ENCODE results near the gene ROR1. TPM values are rescaled to one million over a fixed set of nuclear protein-coding genes. Genes with fewer than 3 reads are reported as not detected.
A peak's percentile ranks its signal among the peaks of the same experiment; 100 is the strongest.

ROR1 gene
- polyA plus RNA-seq, 1 of the 3 experiments (the other 2 are of a cell fraction): 4.0 TPM

- TF ChIP-seq PBX3 (IDR thresholded peaks at IDR 0.05): no peak
These were observed 127.3 kb downstream of the ROR1 start (continued) for GRCh38 chr1:63901094-63901493.

- CTCF ChIA-PET: interaction anchor here (0.7 to 2.8 kb wide), 4 partner anchors 12 to 211 kb away, joined by 3 to 11 read pairs (median 7); no protein-coding TSS in a partner anchor
- TF ChIP-seq USF1 (IDR thresholded peaks at IDR 0.05; ENCODE audit: borderline replicate concordance, low read depth) (peak; percentile 64; the same call in 1 of the 2 replicates), SMC3 (IDR thresholded peaks at IDR 0.05; ENCODE audit: low read depth, low read length) (no peak)
- Histone ChIP-seq H3K27ac (ENCODE audit: low read depth in 2 of 2, low read length in 1 of 2) (no peak overlapping the region), H3K27me3 (ENCODE audit: insufficient read depth) (no peaks in the 10 kb centered on the region), H3K4me3 (ENCODE audit: low read depth in 2 of 2, low read length in 1 of 2) (no peak overlapping the region), H3K9me2 (no peaks in the 10 kb centered on the region), H3K4me2 (no peak overlapping the region), H3K36me3 (replicated peaks in 1 of 2; ENCODE audit: control insufficient read depth in 1 of 2, insufficient read depth in 2 of 2, low read length in 1 of 2) (no peaks in the 10 kb centered on the region), H3K9me3 (no peaks in the 10 kb centered on the region), H3K4me1 (ENCODE audit: control insufficient read depth in 1 of 2, insufficient read depth in 2 of 2, low read depth in 1 of 2, low read length in 1 of 2) (peaks cover 0 to 13% of the 10 kb centered on the region in 2 experiments; a peak in 2 of 4 replicates), H3K79me2 (ENCODE audit: insufficient read depth) (no peaks in the 10 kb centered on the region), H3K9ac (no peak overlapping the region), H3F3A (replicated peaks; ENCODE audit: insufficient read depth) (no peaks in the 10 kb centered on the region), H4K20me1 (ENCODE audit: insufficient read depth) (no peaks in the 10 kb centered on the region), H2AFZ (ENCODE audit: low read depth) (no peak overlapping the region)
- POLR2A ChIA-PET: no interaction called here
- no peak for DNase-seq
- WGBS (ENCODE audit: low lambda C conversion rate): 63% methylated on average over 4 of the region's 4 CpGs
These were observed 129.2 kb downstream of the ROR1 start for GRCh38 chr1:63902844-63903589.

- 81% methylated on average over 5 of the region's 5 CpGs for WGBS (ENCODE audit: low lambda C conversion rate)
- Histone ChIP-seq H3K9me2 (no peaks in the 10 kb centered on the region), H3K79me2 (ENCODE audit: insufficient read depth) (no peaks in the 10 kb centered on the region), H3F3A (replicated peaks; ENCODE audit: insufficient read depth) (no peaks in the 10 kb centered on the region), H3K4me3 (ENCODE audit: low read depth in 2 of 2, low read length in 1 of 2) (no peak overlapping the region), H3K27me3 (ENCODE audit: insufficient read depth) (no peaks in the 10 kb centered on the region), H3K36me3 (replicated peaks in 1 of 2; ENCODE audit: control insufficient read depth in 1 of 2, insufficient read depth in 2 of 2, low read length in 1 of 2) (no peaks in the 10 kb centered on the region), H3K9ac (no peak overlapping the region), H3K4me1 (ENCODE audit: control insufficient read depth in 1 of 2, insufficient read depth in 2 of 2, low read depth in 1 of 2, low read length in 1 of 2) (peaks cover 0 to 20% of the 10 kb centered on the region in 2 experiments; a peak in 2 of 4 replicates), H3K27ac (ENCODE audit: low read depth in 2 of 2, low read length in 1 of 2) (no peak overlapping the region), H2AFZ (ENCODE audit: low read depth) (no peak overlapping the region), H3K9me3 (no peaks in the 10 kb centered on the region), H4K20me1 (ENCODE audit: insufficient read depth) (no peaks in the 10 kb centered on the region), H3K4me2 (no peak overlapping the region)
- TF ChIP-seq EP300 (IDR thresholded peaks at IDR 0.05; ENCODE audit: borderline replicate concordance in 1 of 2, low read depth in 1 of 2, low read length in 1 of 2): no peak
- TF ChIP-seq SIN3A (IDR thresholded peaks at IDR 0.05; ENCODE audit: borderline replicate concordance, low read depth, low read length): no peak
- no peak for TF ChIP-seq CHD2 (IDR thresholded peaks at IDR 0.05; ENCODE audit: low read length, partially characterized antibody)
- no peak for TF ChIP-seq USF1 (IDR thresholded peaks at IDR 0.05; ENCODE audit: borderline replicate concordance, low read depth)
- no peak for TF ChIP-seq MXI1 (IDR thresholded peaks at IDR 0.05; ENCODE audit: low read depth, low read length)
- TF ChIP-seq POLR2AphosphoS5 (IDR thresholded peaks at IDR 0.05; ENCODE audit: low read depth, low read length): no peak
- no peak for TF ChIP-seq PBX3 (IDR thresholded peaks at IDR 0.05)
- TF ChIP-seq SMC3 (IDR thresholded peaks at IDR 0.05; ENCODE audit: low read depth, low read length): no peak
- TF ChIP-seq FOXM1 (IDR thresholded peaks at IDR 0.05; ENCODE audit: low read depth): no peak
- TF ChIP-seq MAX (IDR thresholded peaks at IDR 0.05; ENCODE audit: low read depth): no peak
- TF ChIP-seq EZH2phosphoT487 (IDR thresholded peaks at IDR 0.05; ENCODE audit: borderline replicate concordance, low read depth): no peak
- no peak for TF ChIP-seq RXRA (IDR thresholded peaks at IDR 0.05; ENCODE audit: borderline replicate concordance, low read depth)
- ChIA-PET CTCF (interaction anchor here (1.1 to 2.5 kb wide), 2 partner anchors 11 to 13 kb away, joined by 3 to 8 read pairs; no protein-coding TSS in a partner anchor), POLR2A (no interaction called here)
- no peak for DNase-seq
These were observed 130.3 kb downstream of the ROR1 start for GRCh38 chr1:63903947-63904610.
